Measurements from ENCODE around the gene MYOZ1.

Gene MYOZ1

GRCh38 chr10:73584737-73585136, 56.5 kb downstream of the MYOZ1 start:
- TF ChIP-seq SIN3A (IDR thresholded peaks at IDR 0.05; ENCODE audit: borderline replicate concordance, insufficient read depth, low read length) (no peak), TAF1 (IDR thresholded peaks at IDR 0.05; ENCODE audit: borderline replicate concordance, insufficient read depth, low read length) (no peak), FOXP2 (optimal IDR thresholded peaks at IDR 0.05; ENCODE audit: borderline replicate concordance, extremely low read depth, extremely low read length, insufficient read depth) (no peak), POLR2AphosphoS5 (IDR thresholded peaks at IDR 0.05; ENCODE audit: low read depth, low read length) (no peak)
- TF ChIP-seq, protein P1, sequence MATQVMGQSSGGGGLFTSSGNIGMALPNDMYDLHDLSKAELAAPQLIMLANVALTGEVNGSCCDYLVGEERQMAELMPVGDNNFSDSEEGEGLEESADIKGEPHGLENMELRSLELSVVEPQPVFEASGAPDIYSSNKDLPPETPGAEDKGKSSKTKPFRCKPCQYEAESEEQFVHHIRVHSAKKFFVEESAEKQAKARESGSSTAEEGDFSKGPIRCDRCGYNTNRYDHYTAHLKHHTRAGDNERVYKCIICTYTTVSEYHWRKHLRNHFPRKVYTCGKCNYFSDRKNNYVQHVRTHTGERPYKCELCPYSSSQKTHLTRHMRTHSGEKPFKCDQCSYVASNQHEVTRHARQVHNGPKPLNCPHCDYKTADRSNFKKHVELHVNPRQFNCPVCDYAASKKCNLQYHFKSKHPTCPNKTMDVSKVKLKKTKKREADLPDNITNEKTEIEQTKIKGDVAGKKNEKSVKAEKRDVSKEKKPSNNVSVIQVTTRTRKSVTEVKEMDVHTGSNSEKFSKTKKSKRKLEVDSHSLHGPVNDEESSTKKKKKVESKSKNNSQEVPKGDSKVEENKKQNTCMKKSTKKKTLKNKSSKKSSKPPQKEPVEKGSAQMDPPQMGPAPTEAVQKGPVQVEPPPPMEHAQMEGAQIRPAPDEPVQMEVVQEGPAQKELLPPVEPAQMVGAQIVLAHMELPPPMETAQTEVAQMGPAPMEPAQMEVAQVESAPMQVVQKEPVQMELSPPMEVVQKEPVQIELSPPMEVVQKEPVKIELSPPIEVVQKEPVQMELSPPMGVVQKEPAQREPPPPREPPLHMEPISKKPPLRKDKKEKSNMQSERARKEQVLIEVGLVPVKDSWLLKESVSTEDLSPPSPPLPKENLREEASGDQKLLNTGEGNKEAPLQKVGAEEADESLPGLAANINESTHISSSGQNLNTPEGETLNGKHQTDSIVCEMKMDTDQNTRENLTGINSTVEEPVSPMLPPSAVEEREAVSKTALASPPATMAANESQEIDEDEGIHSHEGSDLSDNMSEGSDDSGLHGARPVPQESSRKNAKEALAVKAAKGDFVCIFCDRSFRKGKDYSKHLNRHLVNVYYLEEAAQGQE (IDR thresholded peaks at IDR 0.05; ENCODE audit: insufficient read depth in 1 of 2, low read depth in 2 of 2, low read length in 2 of 2): no peak

DNA sequence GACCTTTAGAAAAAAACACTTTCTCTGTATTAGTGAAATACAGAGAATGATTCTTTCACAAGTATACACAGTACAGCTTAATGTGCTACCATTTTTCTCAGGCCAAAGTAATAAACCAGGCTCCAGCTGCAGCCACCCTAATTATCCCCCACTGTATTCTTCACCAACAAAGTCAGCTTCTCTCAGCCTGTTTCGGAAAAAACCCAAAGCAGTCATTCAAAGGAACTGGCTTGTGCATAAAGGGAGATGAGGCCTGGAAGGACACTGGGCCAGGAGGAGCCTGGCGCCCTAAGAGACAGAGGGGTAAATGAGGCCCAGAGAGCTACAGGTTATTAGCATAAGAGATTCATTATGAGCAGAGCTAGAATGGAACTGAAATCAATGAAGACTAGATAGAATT, 59.4 kb downstream of the MYOZ1 start:
- TF ChIP-seq TAF1 (IDR thresholded peaks at IDR 0.05; ENCODE audit: borderline replicate concordance, insufficient read depth, low read length): no peak
- TF ChIP-seq SIN3A (IDR thresholded peaks at IDR 0.05; ENCODE audit: borderline replicate concordance, insufficient read depth, low read length): no peak
- TF ChIP-seq POLR2AphosphoS5 (IDR thresholded peaks at IDR 0.05; ENCODE audit: low read depth, low read length): no peak
